Heart left ventricle (tissue), 13 donors: ENCODE measurements around the gene XXYLT1.

ENCODE experiments used
- POLR2A ChIP-seq, 2 donors: fragments of 450-650 bp; IDR thresholded peaks; one replicate each; pipeline ENCODE4 v1.6.1; 2017; ENCODE audit warnings: antibody characterized with exemption in 2 of 2, mild to moderate bottlenecking in 2 of 2, moderate library complexity in 2 of 2
- TF ChIP-seq, protein P1 (sequence below), 12 donors: fragments of 200-600 bp; sonication (generic) in 4 of 12; IDR thresholded peaks; one replicate each; pipeline versions ENCODE4 v1.5.0 to v1.8.0; 2018 to 2022; ENCODE audit warnings: antibody characterized with exemption in 12 of 12, mild to moderate bottlenecking in 5 of 12
- donor health status: ischemic (EF 13 %, LVEDD 7.1; RV severe dilation, severe dysfunction).
- donor health status: DM: no; HTN: yes; CAD: no.
- donor health status: DM: no; HTN: no; CAD: no.
- donor health status: ischemic (EF 25% LVEDD 6.9; RV normal size, moderate dysfunction).
- donor health status: ischemic (EF 25% LVEDD 5.7; RV mildly dilated, moderate dysfunction).
- donor health status: ischemic (EF 35%, LVEDD 5.7; RV mildly dilated, moderate dysfunction).
- donor health status: nonischemic (EF 11% LVEDD 7.7; RV severe dilation, severe dysfunction).
- donor health status: DM: yes; HTN: yes; CAD: no.
- donor health status: PGD.
- donor health status: ischemic (EF 29% LVEDD 5.4; RV normal size, mild dysfunction).
- donor health status: nonischemic (EF 23%, LVEDD 6.1; RV moderate dilation, normal function).

DNA sequence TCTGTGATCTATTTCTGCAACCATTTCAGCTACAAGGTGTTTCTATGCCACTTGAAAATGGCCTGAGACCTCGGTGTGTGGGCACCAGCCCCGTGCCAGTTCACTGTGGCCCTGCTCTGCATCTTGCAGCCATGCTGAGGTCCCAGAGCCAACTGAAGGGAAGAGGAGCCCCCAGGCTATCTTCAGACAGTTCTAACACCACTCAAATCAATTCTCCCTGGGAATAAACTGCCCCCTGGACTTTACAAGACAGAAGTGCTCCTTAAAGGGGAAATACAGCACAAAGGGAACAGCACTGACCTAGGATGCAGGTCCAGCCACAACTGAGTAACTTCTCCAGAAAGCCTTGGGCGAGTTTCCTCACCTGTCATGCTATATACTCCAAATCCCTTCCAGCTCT, 3.9 kb downstream of the XXYLT1 start:
- TF ChIP-seq, protein P1, sequence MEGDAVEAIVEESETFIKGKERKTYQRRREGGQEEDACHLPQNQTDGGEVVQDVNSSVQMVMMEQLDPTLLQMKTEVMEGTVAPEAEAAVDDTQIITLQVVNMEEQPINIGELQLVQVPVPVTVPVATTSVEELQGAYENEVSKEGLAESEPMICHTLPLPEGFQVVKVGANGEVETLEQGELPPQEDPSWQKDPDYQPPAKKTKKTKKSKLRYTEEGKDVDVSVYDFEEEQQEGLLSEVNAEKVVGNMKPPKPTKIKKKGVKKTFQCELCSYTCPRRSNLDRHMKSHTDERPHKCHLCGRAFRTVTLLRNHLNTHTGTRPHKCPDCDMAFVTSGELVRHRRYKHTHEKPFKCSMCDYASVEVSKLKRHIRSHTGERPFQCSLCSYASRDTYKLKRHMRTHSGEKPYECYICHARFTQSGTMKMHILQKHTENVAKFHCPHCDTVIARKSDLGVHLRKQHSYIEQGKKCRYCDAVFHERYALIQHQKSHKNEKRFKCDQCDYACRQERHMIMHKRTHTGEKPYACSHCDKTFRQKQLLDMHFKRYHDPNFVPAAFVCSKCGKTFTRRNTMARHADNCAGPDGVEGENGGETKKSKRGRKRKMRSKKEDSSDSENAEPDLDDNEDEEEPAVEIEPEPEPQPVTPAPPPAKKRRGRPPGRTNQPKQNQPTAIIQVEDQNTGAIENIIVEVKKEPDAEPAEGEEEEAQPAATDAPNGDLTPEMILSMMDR (IDR thresholded peaks at IDR 0.05) = no peak
- no peak for TF ChIP-seq POLR2A (IDR thresholded peaks at IDR 0.05)
